Breast epithelium (tissue), 4 donors: ENCODE data around the gene PSMB5. TPM values are rescaled to one million over a fixed set of nuclear protein-coding genes. Genes with fewer than 3 reads are reported as not detected.

Source experiments
- DNase-seq, 2 donors: peaks; one replicate each; pipeline ENCODE4 v3.0.0-alpha.2; 2019; ENCODE audit warnings: low spot score in 2 of 2
- H3K27ac ChIP-seq, 2 donors: fragments of 200-600 bp; sonication (generic) in 1 of 2; one replicate each; pipeline ENCODE4 v1.5.1; 2016 to 2019; ENCODE audit warnings: mild to moderate bottlenecking in 1 of 2
- H3K27me3 ChIP-seq, 2 donors: fragments of 200-600 bp; sonication (generic) in 1 of 2; one replicate each; pipeline versions ENCODE4 v1.5.1 to v1.6.0; 2017 to 2019; ENCODE audit warnings: control low read depth in 1 of 2, mild to moderate bottlenecking in 1 of 2
- H3K36me3 ChIP-seq: fragments of 200-600 bp; one replicate; pipeline ENCODE4 v1.5.1; 2019
- H3K4me1 ChIP-seq, 2 donors: fragments of 200-600 bp; sonication (generic); one replicate each; pipeline ENCODE4 v1.5.1; 2016 to 2019; ENCODE audit warnings: control low read depth in 1 of 2
- H3K4me3 ChIP-seq, 3 donors: fragments of 200-600 bp; sonication (generic); 1 replicate in 2 of 3; 2 replicates in 1 of 3; pipeline ENCODE4 v1.5.1; 2016 to 2019; ENCODE audit warnings: mild to moderate bottlenecking in 3 of 3, moderate library complexity in 2 of 3
- H3K9me3 ChIP-seq, 2 donors: fragments of 200-600 bp; sonication (generic) in 1 of 2; one replicate each; pipeline ENCODE4 v1.5.1; 2016 to 2019; ENCODE audit warnings: control low read depth in 1 of 2
- CTCF ChIP-seq, 3 donors: fragments of 450-650 bp; IDR thresholded peaks; one replicate each; pipeline ENCODE4 v1.5.1; 2016 to 2017; ENCODE audit warnings: antibody characterized with exemption in 3 of 3, mild to moderate bottlenecking in 3 of 3, moderate library complexity in 3 of 3
- POLR2A ChIP-seq: fragments of 450-650 bp; IDR thresholded peaks from one replicate; pipeline ENCODE4 v1.6.1; 2016; ENCODE audit warnings: antibody characterized with exemption, mild to moderate bottlenecking, moderate library complexity
- POLR2AphosphoS5 ChIP-seq, 3 donors: sonication (generic); formaldehyde crosslinking; IDR thresholded peaks; one replicate each; pipeline ENCODE4 v1.6.1; 2017; ENCODE audit warnings: antibody characterized with exemption in 3 of 3
- intact Hi-C: fragments of 100-400 bp; cut with DNase I; formaldehyde crosslinking; loops from one replicate; pipeline ENCODE4 v1.15.1; 2023; ENCODE audit warnings: low total_unique reads
- total RNA-seq, 3 donors: library from RNA; depleted of rRNA; stranded (reverse); fragments of >200 nt; gene quantifications; one replicate each; pipeline ENCODE4 v1.1.0, GENCODE V29; 2016

PSMB5 gene
- total RNA-seq, 3 donors from 2014 or later, result 120 to 144 (median 129) TPM

- intact Hi-C loops, result no loop called here
- H3K27ac ChIP-seq, result no peak overlapping the region
- H3K36me3 ChIP-seq, result no peaks in the 10 kb centered on the region
- H3K4me1 ChIP-seq, result no peaks in the 10 kb centered on the region
- DNase-seq, result no peak
- TF ChIP-seq POLR2A, result no peak
- TF ChIP-seq POLR2AphosphoS5 (IDR thresholded peaks at IDR 0.05), result no peak
- TF ChIP-seq CTCF (IDR thresholded peaks at IDR 0.05), result no peak
- no peak overlapping the region for H3K4me3 ChIP-seq
- no peaks in the 10 kb centered on the region for H3K9me3 ChIP-seq
- H3K27me3 ChIP-seq, result no peaks in the 10 kb centered on the region
These were observed 38.6 kb downstream of the PSMB5 start for GRCh38 chr14:22995889-22996625.

- no peak overlapping the region for H3K4me3 ChIP-seq
- intact Hi-C loops, result no loop called here
- H3K4me1 ChIP-seq, result no peaks in the 10 kb centered on the region
- H3K27me3 ChIP-seq, result no peaks in the 10 kb centered on the region
- H3K36me3 ChIP-seq, result no peaks in the 10 kb centered on the region
- DNase-seq, result peak in 1 of 2 donors; percentile 75
- no peaks in the 10 kb centered on the region for H3K9me3 ChIP-seq
- peak overlapping the region in 1 of 2 donors; percentile 48 for H3K27ac ChIP-seq
- no peak for TF ChIP-seq POLR2AphosphoS5 (IDR thresholded peaks at IDR 0.05)
- peak in 1 of 3 donors; percentile 15 for TF ChIP-seq CTCF (IDR thresholded peaks at IDR 0.05)
- TF ChIP-seq POLR2A, result no peak
These were observed 39.9 kb downstream of the PSMB5 start for GRCh38 chr14:22994762-22995275.

- Histone ChIP-seq H3K27ac (peak overlapping the region in 1 of 2 donors; percentile 1), H3K27me3 (no peaks in the 10 kb centered on the region), H3K4me1 (no peaks in the 10 kb centered on the region), H3K9me3 (no peaks in the 10 kb centered on the region), H3K4me3 (no peak overlapping the region), H3K36me3 (no peaks in the 10 kb centered on the region)
- DNase-seq, result no peak
- intact Hi-C loops, result no loop called here
- TF ChIP-seq POLR2A (no peak), POLR2AphosphoS5 (IDR thresholded peaks at IDR 0.05) (no peak), CTCF (IDR thresholded peaks at IDR 0.05) (no peak)
These were observed 41.2 kb downstream of the PSMB5 start for GRCh38 chr14:22993517-22993916.

GRCh38 chr14:22991852-22992251 lies 42.8 kb downstream of the PSMB5 start:
- no peak for DNase-seq
- no peak overlapping the region for H3K27ac ChIP-seq
- no peaks in the 10 kb centered on the region for H3K36me3 ChIP-seq
- TF ChIP-seq CTCF (IDR thresholded peaks at IDR 0.05) (no peak), POLR2AphosphoS5 (IDR thresholded peaks at IDR 0.05) (no peak), POLR2A (no peak)
- intact Hi-C loops, result no loop called here
- no peak overlapping the region for H3K4me3 ChIP-seq
- no peaks in the 10 kb centered on the region for H3K9me3 ChIP-seq
- H3K4me1 ChIP-seq, result no peaks in the 10 kb centered on the region
- H3K27me3 ChIP-seq, result no peaks in the 10 kb centered on the region

- H3K4me1 ChIP-seq, result no peaks in the 10 kb centered on the region
- DNase-seq, result no peak
- intact Hi-C loops, result loop anchor here (5.0 kb wide), 1 partner anchor 335 kb away; the partner anchor contains the start of gene PABPN1
These were observed 47.4 kb downstream of the PSMB5 start for GRCh38 chr14:22987291-22987690.

More at GRCh38 chr14:22987291-22987690, 47.4 kb downstream of the PSMB5 start:
- Histone ChIP-seq H3K9me3 (no peaks in the 10 kb centered on the region), H3K27me3 (no peaks in the 10 kb centered on the region), H3K36me3 (no peaks in the 10 kb centered on the region), H3K4me3 (no peak overlapping the region), H3K27ac (no peak overlapping the region)
- no peak for TF ChIP-seq POLR2AphosphoS5 (IDR thresholded peaks at IDR 0.05)
- no peak for TF ChIP-seq POLR2A
- TF ChIP-seq CTCF (IDR thresholded peaks at IDR 0.05), result no peak
